GM12874 (cell line): ENCODE measurements around the gene ILDR1.

Source experiments
- CTCF ChIP-seq: IDR thresholded peaks from 2 replicates; pipeline ENCODE4 v1.5.1; 2011; ENCODE audit warnings: low read depth, mild to moderate bottlenecking, control low read depth, low read length, moderate library complexity; ENCODE audit not compliant: insufficient read depth

Gene ILDR1

GRCh38 chr3:121943431-121943830 is 78.6 kb downstream of the ILDR1 start:
- TF ChIP-seq CTCF = no peak

GRCh38 chr3:121942116-121942786 is 79.8 kb downstream of the ILDR1 start:
- TF ChIP-seq CTCF = no peak

DNA sequence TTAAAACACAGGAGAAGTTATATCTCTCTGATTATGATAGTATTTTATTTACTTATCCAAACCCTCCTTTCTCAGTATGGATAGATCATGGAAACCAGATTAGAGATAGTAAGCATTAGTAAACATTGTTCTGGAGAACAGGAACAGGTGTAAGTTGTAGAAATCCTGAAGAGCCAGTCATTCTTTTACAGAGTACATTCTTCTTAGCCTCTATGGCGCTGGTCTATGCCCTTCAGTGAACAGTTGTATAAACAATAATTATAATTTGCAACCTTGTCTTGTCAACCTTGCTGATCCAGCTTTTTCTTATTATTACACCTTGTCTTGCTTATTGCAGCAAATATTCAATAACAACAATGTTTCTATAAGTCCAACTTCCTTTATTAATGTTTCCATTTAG is 80.5 kb downstream of the ILDR1 start:
- TF ChIP-seq CTCF = no peak
